ENCODE data around the gene ZFPL1.

ZFPL1 gene

GRCh38 chr11:65083834-65084597 lies at the start of gene ZFPL1, which contains the start of gene CDCA5:
Gene ZFPL1, plus strand, starts transcription at chr11:65084222. Its CDS starts 477 bp downstream, at chr11:65084699.
Gene CDCA5, minus strand, starts transcription at chr11:65084040. Its CDS starts 62 bp downstream, at chr11:65083978.
- peak; percentile 85 to 94 for DNase-seq (ENCODE audit: extremely low read depth in 1 of 2, low read depth in 1 of 2)

DNA sequence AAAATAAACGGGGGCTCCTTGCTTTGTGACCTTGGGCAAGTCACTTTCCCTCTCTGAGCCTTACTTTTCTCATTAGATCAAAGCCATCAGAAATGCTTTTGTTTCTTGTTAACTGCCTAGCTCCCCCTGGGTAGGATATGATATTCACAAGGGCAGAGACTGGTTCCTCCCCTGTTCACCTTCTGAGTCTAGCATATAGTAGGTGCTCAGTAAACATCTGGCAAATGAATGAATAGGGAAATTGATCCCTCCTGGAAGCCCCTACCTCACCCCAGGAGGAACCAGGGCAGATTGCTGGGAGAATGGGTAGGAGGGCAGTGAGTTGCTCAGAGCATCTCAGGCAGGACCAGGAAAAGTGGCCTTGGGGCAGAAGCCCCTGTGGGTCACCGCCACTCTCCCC lies 49.6 kb upstream of the ZFPL1 start:
- no peak for DNase-seq (ENCODE audit: extremely low read depth in 1 of 2, low read depth in 1 of 2)

DNA sequence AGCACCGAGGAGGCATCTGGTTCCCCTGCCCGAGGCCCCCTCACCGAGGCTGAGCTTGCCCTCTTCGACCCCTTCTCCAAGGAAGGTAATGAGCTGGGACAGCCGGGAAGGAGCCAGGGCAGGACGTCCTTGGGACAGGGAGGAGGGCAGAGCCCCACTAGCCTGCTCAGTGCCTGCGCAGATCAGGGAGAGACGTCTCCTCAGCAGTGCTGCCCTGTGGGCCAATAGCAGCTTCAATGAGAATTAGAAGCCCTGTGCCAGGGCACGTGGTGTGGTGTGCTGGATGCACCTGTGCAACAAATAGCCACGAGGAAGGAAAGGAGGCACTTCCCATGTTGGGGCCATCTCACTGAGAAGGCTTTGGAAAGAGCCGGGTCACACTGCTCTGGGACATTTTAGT lies 48.4 kb upstream of the ZFPL1 start:
- DNase-seq (ENCODE audit: extremely low read depth in 1 of 2, low read depth in 1 of 2) = no peak

DNA sequence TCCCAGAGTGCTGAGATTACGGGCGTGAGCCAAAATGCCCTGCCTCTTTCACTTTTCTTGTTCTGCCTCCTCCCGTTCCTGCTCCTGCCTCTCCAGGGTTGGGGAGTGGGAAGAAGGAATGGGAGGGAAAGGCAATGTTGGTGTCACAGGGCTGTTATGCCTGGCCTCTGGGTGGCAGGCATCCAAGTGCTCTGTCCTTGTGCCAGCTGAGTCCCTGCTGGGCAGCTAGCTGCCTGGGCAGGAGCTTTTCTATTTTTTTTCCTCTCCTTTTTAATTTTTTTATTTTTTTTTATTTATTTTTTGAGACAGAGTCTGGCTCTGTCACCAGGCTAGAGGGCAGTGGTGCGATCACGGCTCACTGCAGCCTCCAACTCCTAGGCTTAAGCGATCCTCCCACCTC lies 47.1 kb upstream of the ZFPL1 start:
- no peak for DNase-seq (ENCODE audit: extremely low read depth in 1 of 2, low read depth in 1 of 2)

DNA sequence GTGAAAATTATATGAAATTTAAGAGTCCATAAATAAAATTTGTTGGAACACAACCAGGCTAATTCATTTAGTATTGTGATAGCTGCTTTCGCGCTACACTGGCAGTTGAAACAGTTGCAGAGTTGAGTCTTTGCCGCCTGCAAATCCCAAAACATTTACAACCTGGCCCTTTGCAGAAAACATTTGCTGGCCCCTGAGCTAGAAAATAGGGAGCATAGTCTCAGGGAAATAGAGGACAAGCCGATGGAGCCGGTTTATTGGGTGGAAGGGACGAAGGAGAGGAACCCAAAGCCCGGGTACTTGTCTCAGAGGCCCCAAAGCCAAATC lies 43.5 kb upstream of the ZFPL1 start:
- no peak for DNase-seq (ENCODE audit: extremely low read depth in 1 of 2, low read depth in 1 of 2)

DNA sequence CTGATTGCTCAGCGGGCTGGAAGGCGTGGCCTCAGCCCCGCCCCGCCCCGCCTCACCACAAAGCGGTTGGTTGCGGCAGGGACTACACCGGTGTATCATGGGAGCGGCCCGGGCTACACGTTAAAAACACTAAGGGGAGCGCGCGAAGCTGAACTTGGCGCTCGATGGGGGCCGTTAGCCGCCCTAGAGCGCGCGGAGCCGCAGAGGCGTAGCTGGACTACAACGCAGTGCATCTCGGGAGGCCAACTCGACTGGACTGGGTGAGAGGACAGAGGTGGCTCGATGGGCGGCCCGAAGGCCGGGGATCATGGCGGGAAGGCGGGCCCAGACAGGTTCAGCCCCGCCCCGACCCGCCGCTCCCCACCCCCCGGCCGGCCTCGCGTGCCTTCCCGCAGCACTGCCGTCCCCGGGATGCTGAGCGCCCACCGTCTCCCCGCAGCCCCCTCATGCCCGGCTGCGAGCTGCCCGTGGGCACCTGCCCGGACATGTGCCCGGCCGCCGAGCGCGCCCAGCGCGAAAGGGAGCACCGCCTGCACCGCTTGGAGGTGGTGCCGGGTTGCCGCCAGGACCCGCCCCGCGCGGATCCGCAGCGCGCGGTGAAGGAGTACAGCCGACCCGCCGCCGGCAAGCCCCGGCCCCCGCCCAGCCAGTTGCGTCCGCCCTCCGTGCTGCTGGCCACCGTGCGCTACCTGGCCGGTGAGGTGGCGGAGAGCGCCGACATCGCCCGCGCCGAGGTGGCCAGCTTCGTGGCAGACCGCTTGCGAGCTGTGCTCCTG lies 43.0 kb upstream of the ZFPL1 start, which contains the start of gene SAC3D1:
TSS of gene SAC3D1 (plus strand) at position 364 of the 776 bp plus-strand sequence. CDS start at position 447, 83 bp downstream.
- DNase-seq (ENCODE audit: extremely low read depth in 1 of 2, low read depth in 1 of 2) = peak; percentile 53 to 72

DNA sequence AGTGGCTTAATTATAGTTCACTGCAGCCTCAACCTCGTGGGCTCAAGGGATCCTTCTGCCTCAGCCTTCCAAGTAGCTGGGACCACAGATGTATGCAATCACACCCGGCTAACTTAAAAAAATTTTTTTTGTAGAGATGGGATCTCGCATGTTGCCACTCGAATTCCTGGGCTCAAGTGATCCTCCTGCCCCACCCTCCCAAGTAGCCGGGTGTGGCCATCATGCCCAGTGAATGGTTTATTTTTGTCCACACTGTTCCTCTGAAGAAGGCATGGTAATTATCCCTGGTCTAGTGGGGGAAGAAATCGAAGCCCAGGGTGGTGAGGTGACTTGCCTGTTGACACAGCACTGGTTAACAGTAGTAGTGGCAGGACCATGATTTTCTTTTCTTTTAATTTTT lies 41.1 kb upstream of the ZFPL1 start:
- no peak for DNase-seq (ENCODE audit: extremely low read depth in 1 of 2, low read depth in 1 of 2)

GRCh38 chr11:65043881-65044501 lies 40.0 kb upstream of the ZFPL1 start:
- DNase-seq (ENCODE audit: extremely low read depth in 1 of 2, low read depth in 1 of 2) = no peak

GRCh38 chr11:65045061-65045460 lies 39.0 kb upstream of the ZFPL1 start:
- no peak for DNase-seq (ENCODE audit: extremely low read depth in 1 of 2, low read depth in 1 of 2)

GRCh38 chr11:65045728-65046127 lies 38.3 kb upstream of the ZFPL1 start:
- DNase-seq (ENCODE audit: extremely low read depth in 1 of 2, low read depth in 1 of 2) = no peak

GRCh38 chr11:65047581-65048422 lies 36.2 kb upstream of the ZFPL1 start:
- DNase-seq (ENCODE audit: extremely low read depth in 1 of 2, low read depth in 1 of 2) = no peak

- DNase-seq (ENCODE audit: extremely low read depth in 1 of 2, low read depth in 1 of 2) = no peak
These were observed 32.6 kb upstream of the ZFPL1 start for GRCh38 chr11:65051398-65051858.

DNA sequence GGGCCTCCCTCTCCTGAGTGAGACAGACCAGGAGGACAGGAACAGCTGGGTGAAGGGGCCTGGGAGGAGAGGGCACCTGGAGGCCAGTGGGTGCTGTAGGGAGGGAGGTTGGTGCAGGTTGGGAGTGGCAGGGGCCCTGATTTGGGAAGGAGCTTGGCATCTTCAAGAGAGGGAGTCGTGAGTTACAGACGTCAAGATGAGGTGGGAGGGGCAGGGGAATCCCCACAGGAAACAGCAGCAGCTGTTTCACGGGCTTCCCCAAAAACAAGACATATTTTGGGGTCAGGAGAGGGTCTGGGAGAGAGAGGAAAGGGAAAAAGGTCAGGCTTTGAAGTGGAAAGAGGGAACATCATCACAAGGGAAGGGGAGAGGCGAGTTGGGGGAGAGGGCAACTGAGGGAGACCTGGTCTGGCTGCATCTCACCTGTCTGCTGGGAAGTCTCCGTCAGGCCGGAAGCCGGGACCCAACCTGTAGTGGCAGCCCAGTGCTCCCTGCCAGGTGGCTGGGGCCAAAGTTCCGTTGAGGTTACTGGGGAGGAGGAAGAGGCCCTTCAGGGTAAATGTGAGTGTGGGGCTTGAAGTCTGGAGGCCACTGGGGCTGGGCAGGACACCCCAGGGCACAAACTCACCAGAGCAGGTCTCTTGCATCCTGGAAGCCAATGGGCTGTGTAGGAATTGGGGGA lies 30.1 kb upstream of the ZFPL1 start:
- DNase-seq (ENCODE audit: extremely low read depth in 1 of 2, low read depth in 1 of 2) = no peak

GRCh38 chr11:65055538-65055937 lies 28.5 kb upstream of the ZFPL1 start:
- DNase-seq (ENCODE audit: extremely low read depth in 1 of 2, low read depth in 1 of 2) = no peak

DNA sequence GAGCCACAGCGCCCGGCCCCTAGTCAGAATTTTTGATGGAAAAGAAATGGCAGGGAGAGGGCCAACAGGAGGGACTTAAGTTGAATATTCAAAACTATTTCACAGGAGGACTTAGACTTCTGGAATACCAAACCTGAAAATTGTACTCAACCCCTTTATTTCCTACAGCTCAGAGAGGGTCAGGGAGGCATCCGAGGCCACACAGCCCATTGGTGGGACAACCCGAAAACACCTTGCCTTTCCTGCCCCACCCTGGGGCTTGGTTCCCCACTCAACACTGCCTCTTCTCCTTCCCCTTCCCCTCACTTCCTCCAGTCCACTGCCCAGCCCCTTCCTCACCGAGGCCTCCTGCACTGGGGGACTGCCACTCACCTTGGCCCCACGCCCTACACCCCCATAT lies 27.0 kb upstream of the ZFPL1 start:
- DNase-seq (ENCODE audit: extremely low read depth in 1 of 2, low read depth in 1 of 2) = no peak

GRCh38 chr11:65057526-65057925 lies 26.5 kb upstream of the ZFPL1 start:
- no peak for DNase-seq (ENCODE audit: extremely low read depth in 1 of 2, low read depth in 1 of 2)

DNA sequence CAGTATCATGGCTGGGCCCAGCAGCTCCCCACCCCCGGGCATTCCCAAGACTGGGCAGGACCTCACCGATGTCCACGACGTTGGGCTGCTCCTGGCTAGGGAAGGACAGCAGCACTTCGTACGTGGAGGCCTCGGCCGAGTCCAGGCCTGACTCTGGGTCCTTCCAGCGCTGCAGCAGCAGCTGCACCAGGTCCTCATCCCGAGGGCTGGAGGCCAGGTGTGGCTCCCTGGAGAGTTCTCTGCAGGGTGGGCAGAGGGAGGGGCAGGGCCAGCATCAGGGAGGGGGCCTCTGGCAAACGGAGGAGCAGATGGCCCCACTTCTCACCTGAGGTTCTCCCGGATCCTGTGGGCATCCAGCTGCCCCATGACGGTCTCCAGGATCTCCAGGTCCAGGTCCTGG lies 26.0 kb upstream of the ZFPL1 start:
- no peak for DNase-seq (ENCODE audit: extremely low read depth in 1 of 2, low read depth in 1 of 2)

- no peak for DNase-seq (ENCODE audit: extremely low read depth in 1 of 2, low read depth in 1 of 2)
These were observed 25.5 kb upstream of the ZFPL1 start, which contains the start of gene NAALADL1 for GRCh38 chr11:65058419-65059054. Gene NAALADL1, minus strand, starts transcription at chr11:65058553. Its CDS starts 32 bp downstream, at chr11:65058521.

DNA sequence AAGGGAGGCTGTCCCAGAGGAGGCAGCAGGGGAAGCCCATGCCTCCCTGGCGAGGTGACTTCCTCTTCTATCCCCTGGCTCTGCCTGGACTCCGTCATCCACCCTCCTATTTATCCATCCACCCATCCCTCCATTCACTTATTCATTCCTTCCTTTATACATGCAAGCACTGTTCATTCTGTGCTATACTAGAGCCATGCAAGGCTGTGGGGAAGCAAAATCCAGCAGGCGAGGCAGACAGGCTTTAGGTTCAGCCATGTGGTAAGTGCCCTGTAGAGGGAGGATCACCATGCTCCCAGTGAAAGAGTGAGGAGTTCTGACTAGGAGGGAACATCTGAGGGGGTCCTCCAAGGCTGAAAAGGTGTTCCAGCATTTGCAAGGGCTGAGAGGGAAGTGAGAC lies 24.5 kb upstream of the ZFPL1 start:
- DNase-seq (ENCODE audit: extremely low read depth in 1 of 2, low read depth in 1 of 2) = no peak
